HepG2 (cell line): Measurements from ENCODE around the gene TMEM219. TPM values are rescaled to one million over a fixed set of nuclear protein-coding genes. Genes with fewer than 3 reads are reported as not detected.

Experiments used
- ELF1 ChIP-seq: sonication (generic); formaldehyde crosslinking; IDR thresholded peaks from 2 replicates; pipeline ENCODE4 v1.4.0; 2020; ENCODE audit warnings: missing genetic modification reagents
- FOSL2 ChIP-seq: sonication (generic); formaldehyde crosslinking; IDR thresholded peaks from 2 replicates; pipeline ENCODE4 v1.4.0; 2020; ENCODE audit warnings: missing genetic modification reagents
- GATAD2A ChIP-seq: IDR thresholded peaks from 2 replicates; pipeline ENCODE4 v1.6.1; 2016
- HOXA3 ChIP-seq: sonication (generic); formaldehyde crosslinking; IDR thresholded peaks from 2 replicates; pipeline ENCODE4 v1.5.0; 2020; ENCODE audit warnings: missing genetic modification reagents
- NFKBIZ ChIP-seq: IDR thresholded peaks from 2 replicates; pipeline ENCODE4 v1.6.1; 2018; ENCODE audit warnings: missing genetic modification reagents, missing compliant biosample characterization
- NR2C2 ChIP-seq: sonication (generic); formaldehyde crosslinking; IDR thresholded peaks from 2 replicates; pipeline ENCODE4 v1.4.0; 2020; ENCODE audit warnings: missing genetic modification reagents, mild to moderate bottlenecking, moderate library complexity, borderline replicate concordance
- RARA ChIP-seq: IDR thresholded peaks from 2 replicates; pipeline ENCODE4 v1.6.1; 2016; ENCODE audit warnings: missing genetic modification reagents, missing compliant biosample characterization
- RFXAP ChIP-seq: sonication (generic); formaldehyde crosslinking; IDR thresholded peaks from 2 replicates; pipeline ENCODE4 v1.4.0; 2020; ENCODE audit warnings: missing genetic modification reagents, borderline replicate concordance
- RORA ChIP-seq: sonication (generic); formaldehyde crosslinking; IDR thresholded peaks from 2 replicates; pipeline ENCODE4 v1.5.0; 2020; ENCODE audit warnings: mild to moderate bottlenecking, missing genetic modification reagents, moderate library complexity
- RXRB ChIP-seq: IDR thresholded peaks from 2 replicates; pipeline ENCODE4 v1.6.1; 2016; ENCODE audit warnings: borderline replicate concordance, missing genetic modification reagents, missing compliant biosample characterization
- SALL1 ChIP-seq: sonication (generic); formaldehyde crosslinking; IDR thresholded peaks from 2 replicates; pipeline ENCODE4 v1.8.0; 2022; ENCODE audit warnings: mild to moderate bottlenecking, missing genetic modification reagents
- SIN3B ChIP-seq: fragments of 150-350 bp; IDR thresholded peaks from 2 replicates; pipeline ENCODE4 v1.6.1; 2014; ENCODE audit warnings: low read length
- SMAD1 ChIP-seq: sonication (generic); formaldehyde crosslinking; IDR thresholded peaks from 2 replicates; pipeline ENCODE4 v1.4.0; 2020; ENCODE audit warnings: missing genetic modification reagents, low read depth, mild to moderate bottlenecking, borderline replicate concordance
- THAP11 ChIP-seq: IDR thresholded peaks from 2 replicates; pipeline ENCODE4 v1.6.1; 2016; ENCODE audit warnings: missing biosample characterization, missing genetic modification reagents
- ZFX ChIP-seq: sonication (generic); formaldehyde crosslinking; IDR thresholded peaks from 2 replicates; pipeline ENCODE4 v1.4.0; 2020; ENCODE audit warnings: mild to moderate bottlenecking, low read depth, missing genetic modification reagents, moderate library complexity
- ZNF253 ChIP-seq: sonication (generic); formaldehyde crosslinking; IDR thresholded peaks from 2 replicates; pipeline ENCODE4 v1.8.0; 2022; ENCODE audit warnings: mild to moderate bottlenecking, missing genetic modification reagents, borderline replicate concordance
- ZNF644 ChIP-seq: IDR thresholded peaks from 2 replicates; pipeline ENCODE4 v1.6.1; 2016; ENCODE audit warnings: low read depth
- ZNF737 ChIP-seq: sonication (generic); formaldehyde crosslinking; IDR thresholded peaks from 2 replicates; pipeline ENCODE4 v1.5.0; 2020; ENCODE audit warnings: missing genetic modification reagents, mild to moderate bottlenecking, borderline replicate concordance
- ZSCAN29 ChIP-seq: sonication (generic); formaldehyde crosslinking; conservative IDR thresholded peaks from 2 replicates; pipeline ENCODE4 v1.4.0; 2020; ENCODE audit warnings: mild to moderate bottlenecking, missing genetic modification reagents
- polyA plus RNA-seq, 8 experiments: library from polyadenylated mRNA; depleted of rRNA in 3 of 8; stranded (reverse) in 7 of 8; unstranded in 1 of 8; fragments of >200 nt; fragmentation: Illumina TruSeq in 4 of 8; extraction: Trizol in 4 of 8; gene quantifications; 2 replicates each; pipeline versions ENCODE4 v1.2.1 to v1.2.3, GENCODE V29; 2011 to 2016; ENCODE audit warnings: low read depth in 4 of 8, missing spikeins in 1 of 8, mixed read lengths in 1 of 8; ENCODE audit not compliant: insufficient read depth in 1 of 8
- total RNA-seq, 5 experiments: library from RNA; depleted of rRNA; stranded (reverse); fragments of >200 nt; fragmentation: Illumina TruSeq; extraction: Trizol; gene quantifications; 2 replicates each; pipeline ENCODE4 v1.2.3, GENCODE V29; 2016; ENCODE audit warnings: low read depth in 1 of 5
- TF ChIP-seq, protein P1 (sequence below): IDR thresholded peaks from 2 replicates; pipeline ENCODE4 v1.6.1; 2012; ENCODE audit warnings: low read depth, low read length, improper control_type of control experiment
- TF ChIP-seq, protein P2 (sequence below): sonication (generic); formaldehyde crosslinking; IDR thresholded peaks from 2 replicates; pipeline ENCODE4 v1.4.0; 2020; ENCODE audit warnings: missing genetic modification reagents, mild to moderate bottlenecking, borderline replicate concordance
- TF ChIP-seq, protein P3 (sequence below): sonication (generic); formaldehyde crosslinking; IDR thresholded peaks from 2 replicates; pipeline ENCODE4 v1.9.0; 2022; ENCODE audit warnings: low read depth, missing genetic modification reagents
- TF ChIP-seq, protein P4 (sequence below): sonication (generic); formaldehyde crosslinking; IDR thresholded peaks from 2 replicates; pipeline ENCODE4 v1.4.0; 2020; ENCODE audit warnings: mild to moderate bottlenecking, low read depth, missing genetic modification reagents

Gene TMEM219
- total and polyA plus RNA-seq, 2 of the 13 experiments (the other 11 are each of a cell fraction or from before 2014, with no cell fraction given), result 105 to 115 TPM

DNA sequence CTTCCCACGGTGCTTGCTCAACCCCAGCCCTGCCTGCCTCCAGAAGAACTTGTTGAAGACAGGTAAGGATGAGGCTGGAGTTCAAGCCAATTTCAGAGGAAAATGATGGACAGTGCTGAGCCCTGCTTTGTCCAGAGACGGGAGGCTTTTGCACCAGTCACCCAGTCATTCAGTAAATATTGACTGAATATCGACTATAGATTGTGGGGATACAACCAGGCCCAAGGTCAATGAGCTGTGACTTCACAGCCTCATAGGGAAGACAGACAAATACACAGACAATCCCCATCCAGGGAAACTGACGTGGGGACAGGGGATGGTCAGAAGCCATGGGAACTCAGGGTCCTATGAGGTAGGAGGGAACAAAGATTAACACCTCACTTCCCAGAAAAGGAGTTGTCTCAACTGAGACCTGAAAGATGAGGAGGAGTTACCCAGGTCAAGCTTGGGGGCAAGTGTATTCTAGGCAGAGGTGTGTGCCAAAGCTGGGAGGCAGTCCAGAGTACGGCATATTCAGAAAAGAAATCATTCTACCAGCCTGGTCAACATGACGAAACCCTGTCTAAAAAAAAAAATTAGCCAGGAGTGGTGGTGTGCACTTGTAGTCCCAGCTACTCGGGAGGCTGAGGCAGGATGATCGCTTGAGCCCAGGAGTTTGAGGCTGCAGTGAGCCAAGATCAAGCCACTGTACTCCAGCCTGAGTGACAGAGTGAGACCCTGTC lies 54.8 kb downstream of the TMEM219 start (continued):
- TF ChIP-seq, protein P1, sequence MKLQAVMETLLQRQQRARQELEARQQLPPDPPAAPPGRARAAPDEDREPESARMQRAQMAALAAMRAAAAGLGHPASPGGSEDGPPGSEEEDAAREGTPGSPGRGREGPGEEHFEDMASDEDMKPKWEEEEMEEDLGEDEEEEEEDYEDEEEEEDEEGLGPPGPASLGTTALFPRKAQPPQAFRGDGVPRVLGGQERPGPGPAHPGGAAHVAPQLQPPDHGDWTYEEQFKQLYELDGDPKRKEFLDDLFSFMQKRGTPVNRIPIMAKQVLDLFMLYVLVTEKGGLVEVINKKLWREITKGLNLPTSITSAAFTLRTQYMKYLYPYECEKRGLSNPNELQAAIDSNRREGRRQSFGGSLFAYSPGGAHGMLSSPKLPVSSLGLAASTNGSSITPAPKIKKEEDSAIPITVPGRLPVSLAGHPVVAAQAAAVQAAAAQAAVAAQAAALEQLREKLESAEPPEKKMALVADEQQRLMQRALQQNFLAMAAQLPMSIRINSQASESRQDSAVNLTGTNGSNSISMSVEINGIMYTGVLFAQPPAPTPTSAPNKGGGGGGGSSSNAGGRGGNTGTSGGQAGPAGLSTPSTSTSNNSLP, result peak; percentile 40; the same call in 1 of the 2 replicates
- TF ChIP-seq THAP11 (CRISPR knock-in tag) (0 out of 2 replicates have a peak, but pooled peaks have one; percentile 28), ELF1 (CRISPR knock-in tag) (no peak), ZNF644 (CRISPR knock-in tag) (no peak), GATAD2A (peak; percentile 82), RXRB (peak; percentile 61; the same call in 1 of the 2 replicates), SALL1 (peak; percentile 64), RFXAP (no peak), SIN3B (no peak), RORA (CRISPR knock-in tag) (no peak), ZSCAN29 (CRISPR knock-in tag) (peak; percentile 57; the same call in 1 of the 2 replicates), ZNF737 (CRISPR knock-in tag) (no peak), ZNF253 (CRISPR knock-in tag) (no peak), SMAD1 (CRISPR knock-in tag) (peak; percentile 66; the same call in 1 of the 2 replicates), RARA (peak; percentile 61), FOSL2 (CRISPR knock-in tag) (peak; percentile 87), NR2C2 (CRISPR knock-in tag) (0 out of 2 replicates have a peak, but pooled peaks have one; percentile 22), NFKBIZ (CRISPR knock-in tag) (no peak), ZFX (CRISPR knock-in tag) (0 out of 2 replicates have a peak, but pooled peaks have one; percentile 30), HOXA3 (CRISPR knock-in tag) (0 out of 2 replicates have a peak, but pooled peaks have one; percentile 10)
- TF ChIP-seq, protein P2, sequence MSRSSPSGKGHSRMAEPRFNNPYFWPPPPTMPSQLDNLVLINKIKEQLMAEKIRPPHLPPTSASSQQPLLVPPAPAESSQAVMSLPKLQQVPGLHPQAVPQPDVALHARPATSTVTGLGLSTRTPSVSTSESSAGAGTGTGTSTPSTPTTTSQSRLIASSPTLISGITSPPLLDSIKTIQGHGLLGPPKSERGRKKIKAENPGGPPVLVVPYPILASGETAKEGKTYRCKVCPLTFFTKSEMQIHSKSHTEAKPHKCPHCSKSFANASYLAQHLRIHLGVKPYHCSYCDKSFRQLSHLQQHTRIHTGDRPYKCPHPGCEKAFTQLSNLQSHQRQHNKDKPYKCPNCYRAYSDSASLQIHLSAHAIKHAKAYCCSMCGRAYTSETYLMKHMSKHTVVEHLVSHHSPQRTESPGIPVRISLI (CRISPR knock-in tag), result peak; percentile 78
- TF ChIP-seq, protein P3, sequence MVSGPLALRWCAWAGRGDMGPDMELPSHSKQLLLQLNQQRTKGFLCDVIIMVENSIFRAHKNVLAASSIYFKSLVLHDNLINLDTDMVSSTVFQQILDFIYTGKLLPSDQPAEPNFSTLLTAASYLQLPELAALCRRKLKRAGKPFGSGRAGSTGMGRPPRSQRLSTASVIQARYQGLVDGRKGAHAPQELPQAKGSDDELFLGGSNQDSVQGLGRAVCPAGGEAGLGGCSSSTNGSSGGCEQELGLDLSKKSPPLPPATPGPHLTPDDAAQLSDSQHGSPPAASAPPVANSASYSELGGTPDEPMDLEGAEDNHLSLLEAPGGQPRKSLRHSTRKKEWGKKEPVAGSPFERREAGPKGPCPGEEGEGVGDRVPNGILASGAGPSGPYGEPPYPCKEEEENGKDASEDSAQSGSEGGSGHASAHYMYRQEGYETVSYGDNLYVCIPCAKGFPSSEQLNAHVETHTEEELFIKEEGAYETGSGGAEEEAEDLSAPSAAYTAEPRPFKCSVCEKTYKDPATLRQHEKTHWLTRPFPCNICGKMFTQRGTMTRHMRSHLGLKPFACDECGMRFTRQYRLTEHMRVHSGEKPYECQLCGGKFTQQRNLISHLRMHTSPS (CRISPR knock-in tag), result peak; percentile 28; the same call in 1 of the 2 replicates
- TF ChIP-seq, protein P4, sequence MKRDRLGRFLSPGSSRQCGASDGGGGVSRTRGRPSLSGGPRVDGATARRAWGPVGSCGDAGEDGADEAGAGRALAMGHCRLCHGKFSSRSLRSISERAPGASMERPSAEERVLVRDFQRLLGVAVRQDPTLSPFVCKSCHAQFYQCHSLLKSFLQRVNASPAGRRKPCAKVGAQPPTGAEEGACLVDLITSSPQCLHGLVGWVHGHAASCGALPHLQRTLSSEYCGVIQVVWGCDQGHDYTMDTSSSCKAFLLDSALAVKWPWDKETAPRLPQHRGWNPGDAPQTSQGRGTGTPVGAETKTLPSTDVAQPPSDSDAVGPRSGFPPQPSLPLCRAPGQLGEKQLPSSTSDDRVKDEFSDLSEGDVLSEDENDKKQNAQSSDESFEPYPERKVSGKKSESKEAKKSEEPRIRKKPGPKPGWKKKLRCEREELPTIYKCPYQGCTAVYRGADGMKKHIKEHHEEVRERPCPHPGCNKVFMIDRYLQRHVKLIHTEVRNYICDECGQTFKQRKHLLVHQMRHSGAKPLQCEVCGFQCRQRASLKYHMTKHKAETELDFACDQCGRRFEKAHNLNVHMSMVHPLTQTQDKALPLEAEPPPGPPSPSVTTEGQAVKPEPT (CRISPR knock-in tag), result 0 out of 2 replicates have a peak, but pooled peaks have one; percentile 30
